Stomach smooth muscle (tissue), 2 donors: ENCODE data around the gene TMEM120A.

Experiments
- H3K27ac ChIP-seq: one replicate; pipeline ENCODE4 v1.7.0; 2013; ENCODE audit warnings: mild to moderate bottlenecking, low read length, inconsistent platforms
- H3K27me3 ChIP-seq, 2 donors: one replicate each; pipeline ENCODE4 v1.7.0; 2013; ENCODE audit warnings: low read length in 2 of 2; ENCODE audit not compliant: insufficient read depth in 2 of 2, control insufficient read depth in 1 of 2
- H3K36me3 ChIP-seq, 2 donors: one replicate each; pipeline ENCODE4 v1.7.0; 2013; ENCODE audit warnings: low read length in 2 of 2; ENCODE audit not compliant: control insufficient read depth in 2 of 2, insufficient read depth in 2 of 2
- H3K4me1 ChIP-seq: one replicate; pipeline ENCODE4 v1.7.0; 2013; ENCODE audit warnings: low read length; ENCODE audit not compliant: control insufficient read depth, insufficient read depth
- H3K4me3 ChIP-seq, 2 donors: one replicate each; pipeline ENCODE4 v1.7.0; 2013; ENCODE audit warnings: low read length in 2 of 2
- H3K9ac ChIP-seq, 2 donors: one replicate each; pipeline ENCODE4 v1.7.0; 2013; ENCODE audit warnings: low read length in 2 of 2, mild to moderate bottlenecking in 1 of 2
- H3K9me3 ChIP-seq, 2 donors: one replicate each; pipeline ENCODE4 v1.7.0; 2013; ENCODE audit warnings: low read length in 2 of 2; ENCODE audit not compliant: control insufficient read depth in 2 of 2
- donor health status: healthy.
- donor health status: Pancreatic carcinoma.

Gene TMEM120A

DNA sequence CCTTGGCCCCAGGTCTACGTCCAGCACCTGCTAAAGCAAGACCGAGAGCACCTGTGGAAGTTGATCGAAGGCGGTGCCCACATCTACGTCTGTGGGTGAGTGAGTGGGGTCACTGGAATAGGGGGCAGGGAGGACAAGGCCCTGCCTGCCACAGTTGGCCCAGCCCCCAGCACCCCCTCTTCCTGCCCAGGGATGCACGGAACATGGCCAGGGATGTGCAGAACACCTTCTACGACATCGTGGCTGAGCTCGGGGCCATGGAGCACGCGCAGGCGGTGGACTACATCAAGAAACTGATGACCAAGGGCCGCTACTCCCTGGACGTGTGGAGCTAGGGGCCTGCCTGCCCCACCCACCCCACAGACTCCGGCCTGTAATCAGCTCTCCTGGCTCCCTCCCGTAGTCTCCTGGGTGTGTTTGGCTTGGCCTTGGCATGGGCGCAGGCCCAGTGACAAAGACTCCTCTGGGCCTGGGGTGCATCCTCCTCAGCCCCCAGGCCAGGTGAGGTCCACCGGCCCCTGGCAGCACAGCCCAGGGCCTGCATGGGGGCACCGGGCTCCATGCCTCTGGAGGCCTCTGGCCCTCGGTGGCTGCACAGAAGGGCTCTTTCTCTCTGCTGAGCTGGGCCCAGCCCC, 8.1 kb downstream of the TMEM120A start:
- H3K4me3 ChIP-seq: no peak overlapping the region
- no peaks in the 10 kb centered on the region for H3K9me3 ChIP-seq
- H3K27ac ChIP-seq: peak overlapping the region; percentile 31
- H3K9ac ChIP-seq: no peak overlapping the region
- peaks cover 15 to 25% of the 10 kb centered on the region in 2 donors for H3K36me3 ChIP-seq
- H3K27me3 ChIP-seq: no peaks in the 10 kb centered on the region
- H3K4me1 ChIP-seq: peaks cover 20% of the 10 kb centered on the region

- Histone ChIP-seq H3K27me3 (no peaks in the 10 kb centered on the region), H3K36me3 (peaks cover 15 to 29% of the 10 kb centered on the region in 2 donors), H3K27ac (no peak overlapping the region)
These were observed 8.8 kb downstream of the TMEM120A start for GRCh38 chr7:75985518-75986146.

DNA sequence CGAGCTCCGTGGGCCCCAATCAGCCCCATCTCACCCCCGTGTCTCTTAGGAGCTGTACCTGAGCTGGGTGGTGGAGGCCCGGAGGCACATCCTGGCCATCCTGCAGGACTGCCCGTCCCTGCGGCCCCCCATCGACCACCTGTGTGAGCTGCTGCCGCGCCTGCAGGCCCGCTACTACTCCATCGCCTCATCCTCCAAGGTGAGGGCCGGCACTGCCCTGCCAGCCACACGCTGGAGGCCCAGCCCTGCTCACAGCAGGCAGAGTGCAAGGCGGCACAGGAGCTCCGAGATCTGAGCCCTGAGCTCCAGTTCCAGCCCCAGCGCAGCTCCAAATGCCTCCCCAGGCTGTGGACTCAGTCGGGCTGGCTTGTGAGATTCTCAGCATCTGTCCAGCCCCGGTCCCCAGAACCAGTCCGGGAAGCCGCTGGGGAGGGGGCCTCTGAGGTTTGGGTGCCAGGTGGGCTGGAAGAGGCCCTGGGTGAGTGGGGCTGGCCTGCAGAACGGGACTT, 9.3 kb downstream of the TMEM120A start:
- Histone ChIP-seq H3K4me3 (no peak overlapping the region), H3K36me3 (peaks cover 15 to 33% of the 10 kb centered on the region in 2 donors), H3K9ac (no peak overlapping the region), H3K27me3 (no peaks in the 10 kb centered on the region), H3K9me3 (no peaks in the 10 kb centered on the region), H3K4me1 (peaks cover 16% of the 10 kb centered on the region), H3K27ac (no peak overlapping the region)

More at GRCh38 chr7:75985518-75986146, 8.8 kb downstream of the TMEM120A start:
- Histone ChIP-seq H3K9me3 (no peaks in the 10 kb centered on the region), H3K4me3 (no peak overlapping the region), H3K4me1 (peaks cover 17% of the 10 kb centered on the region), H3K9ac (no peak overlapping the region)

GRCh38 chr7:75984130-75985008, 10.0 kb downstream of the TMEM120A start:
- H3K4me1 ChIP-seq: peaks cover 9% of the 10 kb centered on the region
- no peaks in the 10 kb centered on the region for H3K27me3 ChIP-seq
- H3K4me3 ChIP-seq: no peak overlapping the region
- no peak overlapping the region for H3K27ac ChIP-seq
- peaks cover 15 to 39% of the 10 kb centered on the region in 2 donors for H3K36me3 ChIP-seq
- no peak overlapping the region for H3K9ac ChIP-seq
- no peaks in the 10 kb centered on the region for H3K9me3 ChIP-seq

GRCh38 chr7:75983471-75984129, 10.8 kb downstream of the TMEM120A start:
- peaks cover 15 to 41% of the 10 kb centered on the region in 2 donors for H3K36me3 ChIP-seq
- H3K4me3 ChIP-seq: no peak overlapping the region
- no peaks in the 10 kb centered on the region for H3K27me3 ChIP-seq
- H3K9ac ChIP-seq: no peak overlapping the region
- peaks cover 5% of the 10 kb centered on the region for H3K4me1 ChIP-seq
- no peaks in the 10 kb centered on the region for H3K9me3 ChIP-seq
- no peak overlapping the region for H3K27ac ChIP-seq

GRCh38 chr7:75982306-75983064, 11.9 kb downstream of the TMEM120A start:
- H3K27ac ChIP-seq: no peak overlapping the region
- peaks cover 15 to 39% of the 10 kb centered on the region in 2 donors for H3K36me3 ChIP-seq
- H3K4me3 ChIP-seq: no peak overlapping the region
- no peaks in the 10 kb centered on the region for H3K9me3 ChIP-seq
- H3K4me1 ChIP-seq: peaks cover 5% of the 10 kb centered on the region
- no peak overlapping the region for H3K9ac ChIP-seq
- H3K27me3 ChIP-seq: no peaks in the 10 kb centered on the region

- Histone ChIP-seq H3K27me3 (no peaks in the 10 kb centered on the region), H3K27ac (no peak overlapping the region), H3K36me3 (peaks cover 15 to 33% of the 10 kb centered on the region in 2 donors)
These were observed 12.7 kb downstream of the TMEM120A start for GRCh38 chr7:75981453-75982305.

GRCh38 chr7:75981203-75981452, 13.3 kb downstream of the TMEM120A start:
- Histone ChIP-seq H3K4me1 (peaks cover under 1% of the 10 kb centered on the region), H3K36me3 (peaks cover 13 to 29% of the 10 kb centered on the region in 2 donors), H3K9me3 (no peaks in the 10 kb centered on the region), H3K4me3 (no peak overlapping the region), H3K27ac (no peak overlapping the region), H3K27me3 (no peaks in the 10 kb centered on the region), H3K9ac (no peak overlapping the region)

More at GRCh38 chr7:75981453-75982305, 12.7 kb downstream of the TMEM120A start:
- peaks cover 5% of the 10 kb centered on the region for H3K4me1 ChIP-seq
- no peak overlapping the region for H3K9ac ChIP-seq
- no peak overlapping the region for H3K4me3 ChIP-seq
- H3K9me3 ChIP-seq: no peaks in the 10 kb centered on the region

- H3K36me3 ChIP-seq: peaks cover 13 to 28% of the 10 kb centered on the region in 2 donors
- no peak overlapping the region for H3K9ac ChIP-seq
- H3K4me1 ChIP-seq: no peaks in the 10 kb centered on the region
- no peaks in the 10 kb centered on the region for H3K9me3 ChIP-seq
- no peaks in the 10 kb centered on the region for H3K27me3 ChIP-seq
- no peak overlapping the region for H3K27ac ChIP-seq
- no peak overlapping the region for H3K4me3 ChIP-seq
These were observed 13.8 kb downstream of the TMEM120A start for GRCh38 chr7:75980430-75981202.
